SK-N-SH (cell line): ENCODE results near the gene FSD1. TPM values are rescaled to one million over a fixed set of nuclear protein-coding genes. Genes with fewer than 3 reads are reported as not detected.

ENCODE experiments used
- CTCF ChIA-PET: fragments of 300-600, 350-600 bp; formaldehyde crosslinking; extraction: SDS; loops from one replicate; lab custom pipeline; 2021; lab: Yijun Ruan, JAX
- POLR2A ChIA-PET: fragments of 350-600 bp; sonication (Branson Sonifier 250); formaldehyde crosslinking; extraction: SDS; loops from one replicate; lab custom pipeline; 2020; ENCODE audit warnings: antibody characterized with exemption, inconsistent platforms; lab: Yijun Ruan, JAX
- DNase-seq: peaks from one replicate; pipeline ENCODE4 v3.0.0; 2012
- H2AFZ ChIP-seq: fragments of 200-600 bp; sonication (generic); 2 replicates; pipeline ENCODE4 v1.8.1; 2016; ENCODE audit warnings: antibody characterized with exemption, mild to moderate bottlenecking, low read depth
- H3F3A ChIP-seq: fragments of 200-600 bp; sonication (generic); replicated peaks from 2 replicates; pipeline ENCODE3; 2016; ENCODE audit warnings: antibody characterized with exemption, mild to moderate bottlenecking; ENCODE audit not compliant: insufficient read depth
- H3K27ac ChIP-seq, 2 experiments: fragments of 200-500 bp in 1 of 2; fragments of 200-600 bp in 1 of 2; sonication (Bioruptor generic) in 1 of 2; sonication (generic), shearing (Covaris generic) in 1 of 2; 2 replicates each; pipeline versions ENCODE4 v1.5.1 to v1.6.1; 2014 to 2016; ENCODE audit warnings: low read depth in 2 of 2, inconsistent platforms in 1 of 2, low read length in 1 of 2, mild to moderate bottlenecking in 1 of 2, mixed read lengths in 1 of 2
- H3K27me3 ChIP-seq: fragments of 200-600 bp; sonication (generic), shearing (Covaris generic); 2 replicates; pipeline ENCODE4 v1.6.1; 2016; ENCODE audit warnings: mixed run types; ENCODE audit not compliant: insufficient read depth
- H3K36me3 ChIP-seq, 2 experiments: fragments of 200-500 bp in 1 of 2; fragments of 200-600 bp in 1 of 2; sonication (Bioruptor generic) in 1 of 2; sonication (generic) in 1 of 2; replicated peaks in 1 of 2; 2 replicates each; pipeline versions ENCODE3 to v1.5.1; 2014 to 2016; ENCODE audit warnings: low read length in 1 of 2, mild to moderate bottlenecking in 1 of 2; ENCODE audit not compliant: insufficient read depth in 2 of 2, control insufficient read depth in 1 of 2
- H3K4me1 ChIP-seq, 2 experiments: fragments of 200-500 bp in 1 of 2; fragments of 200-600 bp in 1 of 2; sonication (Bioruptor generic) in 1 of 2; sonication (generic), shearing (Covaris generic) in 1 of 2; 2 replicates each; pipeline versions ENCODE4 v1.5.1 to v1.6.1; 2014 to 2016; ENCODE audit warnings: low read depth in 1 of 2, low read length in 1 of 2, mixed run types in 1 of 2; ENCODE audit not compliant: insufficient read depth in 2 of 2, control insufficient read depth in 1 of 2
- H3K4me2 ChIP-seq: fragments of 200-600 bp; sonication (generic), shearing (Covaris generic); 2 replicates; pipeline ENCODE4 v1.6.1; 2017; ENCODE audit warnings: mixed run types
- H3K4me3 ChIP-seq, 2 experiments: fragments of 200-500 bp in 1 of 2; fragments of 200-600 bp in 1 of 2; sonication (Bioruptor generic) in 1 of 2; sonication (generic), shearing (Covaris generic) in 1 of 2; 2 replicates each; pipeline versions ENCODE4 v1.5.1 to v1.8.1; 2014 to 2016; ENCODE audit warnings: low read depth in 2 of 2, inconsistent platforms in 1 of 2, low read length in 1 of 2, mild to moderate bottlenecking in 1 of 2, mixed read lengths in 1 of 2, moderate library complexity in 1 of 2
- H3K79me2 ChIP-seq: fragments of 200-600 bp; sonication (generic); 2 replicates; pipeline ENCODE4 v1.8.1; 2017; ENCODE audit warnings: mild to moderate bottlenecking; ENCODE audit not compliant: insufficient read depth
- H3K9ac ChIP-seq: fragments of 200-600 bp; sonication (generic); 2 replicates; pipeline ENCODE4 v1.6.1; 2017; ENCODE audit warnings: mixed run types
- H3K9me2 ChIP-seq: fragments of 200-600 bp; sonication (generic); 2 replicates; pipeline ENCODE4 v1.6.1; 2017; ENCODE audit warnings: mixed run types
- H3K9me3 ChIP-seq: fragments of 200-600 bp; sonication (generic); 2 replicates; pipeline ENCODE4 v1.6.1; 2017; ENCODE audit warnings: mixed run types, mild to moderate bottlenecking, moderate library complexity
- H4K20me1 ChIP-seq: fragments of 200-600 bp; sonication (generic); 2 replicates; pipeline ENCODE4 v1.6.1; 2017; ENCODE audit warnings: mild to moderate bottlenecking, mixed run types; ENCODE audit not compliant: insufficient read depth
- CHD2 ChIP-seq: fragments of 150-350 bp; IDR thresholded peaks from 2 replicates; pipeline ENCODE4 v1.6.1; 2018; ENCODE audit warnings: low read length; ENCODE audit not compliant: partially characterized antibody
- ELF1 ChIP-seq: IDR thresholded peaks from 2 replicates; pipeline ENCODE4 v1.4.0; 2012
- EP300 ChIP-seq, 2 experiments: IDR thresholded peaks; 2 replicates each; pipeline versions ENCODE4 v1.4.0 to v1.6.1; 2012; ENCODE audit warnings: borderline replicate concordance in 1 of 2, low read depth in 1 of 2, low read length in 1 of 2
- GABPA ChIP-seq: IDR thresholded peaks from 2 replicates; pipeline ENCODE4 v1.4.0; 2012; ENCODE audit warnings: low read depth, mild to moderate bottlenecking
- MXI1 ChIP-seq: IDR thresholded peaks from 2 replicates; pipeline ENCODE4 v1.6.1; 2012; ENCODE audit warnings: mild to moderate bottlenecking, low read depth, low read length, improper control_type of control experiment
- NFIC ChIP-seq: IDR thresholded peaks from 2 replicates; pipeline ENCODE4 v1.4.0; 2012; ENCODE audit warnings: borderline replicate concordance
- NRF1 ChIP-seq: IDR thresholded peaks from 2 replicates; pipeline ENCODE4 v1.6.1; 2012; ENCODE audit warnings: low read depth, mild to moderate bottlenecking, low read length
- POLR2AphosphoS5 ChIP-seq: IDR thresholded peaks from 2 replicates; pipeline ENCODE4 v1.6.1; 2012; ENCODE audit warnings: low read depth, low read length
- RAD21 ChIP-seq: IDR thresholded peaks from 2 replicates; pipeline ENCODE4 v1.6.1; 2012; ENCODE audit warnings: mild to moderate bottlenecking, low read length
- RCOR1 ChIP-seq: fragments of 150-350 bp; IDR thresholded peaks from 2 replicates; pipeline ENCODE4 v1.6.1; 2017; ENCODE audit warnings: antibody characterized with exemption, low read length
- SMC3 ChIP-seq: IDR thresholded peaks from 2 replicates; pipeline ENCODE4 v1.6.1; 2012; ENCODE audit warnings: low read depth, low read length, improper control_type of control experiment
- TAF1 ChIP-seq: IDR thresholded peaks from 2 replicates; pipeline ENCODE4 v1.6.1; 2012; ENCODE audit warnings: low read depth, mild to moderate bottlenecking, low read length, moderate library complexity, borderline replicate concordance
- TEAD4 ChIP-seq: IDR thresholded peaks from 2 replicates; pipeline ENCODE4 v1.4.0; 2012; ENCODE audit warnings: mild to moderate bottlenecking, borderline replicate concordance; ENCODE audit not compliant: insufficient read depth
- YY1 ChIP-seq: IDR thresholded peaks from 2 replicates; pipeline ENCODE4 v1.4.0; 2012; ENCODE audit warnings: low read depth, mild to moderate bottlenecking
- WGBS: methylation state at CpG from one replicate; pipeline ENCODE4 v1.1.6; 2017; ENCODE audit warnings: low lambda C conversion rate; 5-methylcytosine and 5-hydroxymethylcytosine counted together
- polyA plus RNA-seq, 3 experiments: library from polyadenylated mRNA; depleted of rRNA; stranded (reverse); fragments of >200 nt; gene quantifications; 2 replicates each; pipeline ENCODE4 v1.2.3, GENCODE V29; 2012
- TF ChIP-seq, protein P1 (sequence below): fragments of 150-350 bp; IDR thresholded peaks from 2 replicates; pipeline ENCODE4 v1.6.1; 2016; ENCODE audit warnings: mild to moderate bottlenecking, low read depth, low read length
- TF ChIP-seq, protein P2 (sequence below): IDR thresholded peaks from 2 replicates; pipeline ENCODE4 v1.6.1; 2012; ENCODE audit warnings: mild to moderate bottlenecking, low read depth, low read length, moderate library complexity

FSD1 gene
- polyA plus RNA-seq, 1 of the 3 experiments (the other 2 are of a cell fraction) = 49.0 TPM

GRCh38 chr19:4320419-4320818 is 16.0 kb downstream of the FSD1 start (continued):
- no peak for TF ChIP-seq NFIC
- no peak for TF ChIP-seq RCOR1
- TF ChIP-seq SMC3 = no peak

DNA sequence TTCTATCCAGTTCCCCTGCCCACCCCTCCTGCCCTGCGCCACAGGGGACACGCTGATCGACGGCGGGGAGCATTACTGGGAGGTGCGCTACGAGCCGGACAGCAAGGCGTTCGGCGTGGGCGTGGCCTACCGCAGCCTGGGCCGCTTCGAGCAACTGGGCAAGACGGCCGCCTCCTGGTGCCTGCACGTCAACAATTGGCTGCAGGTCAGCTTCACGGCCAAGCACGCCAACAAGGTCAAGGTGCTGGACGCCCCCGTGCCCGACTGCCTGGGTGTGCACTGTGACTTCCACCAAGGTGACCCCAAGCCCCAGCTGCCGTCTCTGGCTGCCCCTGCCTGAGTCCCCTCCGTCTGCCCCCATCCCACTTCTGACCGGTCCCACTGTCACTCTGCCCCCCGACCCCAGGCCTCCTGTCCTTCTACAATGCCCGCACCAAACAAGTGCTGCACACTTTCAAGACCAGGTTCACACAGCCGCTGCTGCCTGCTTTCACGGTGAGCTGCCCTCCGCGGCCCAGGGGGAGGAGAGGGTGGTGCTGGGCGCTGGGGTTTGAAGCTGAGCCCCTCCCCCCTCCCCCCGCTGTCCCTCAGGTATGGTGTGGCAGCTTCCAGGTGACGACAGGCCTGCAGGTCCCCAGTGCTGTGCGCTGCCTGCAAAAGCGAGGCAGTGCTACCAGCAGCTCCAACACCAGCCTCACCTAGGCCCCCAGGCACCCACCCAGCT is 18.7 kb downstream of the FSD1 start:
- Histone ChIP-seq H3K4me2 (no peak overlapping the region), H3K9ac (no peak overlapping the region), H3F3A (peaks cover 6% of the 10 kb centered on the region), H3K4me3 (no peak overlapping the region), H3K9me2 (no peaks in the 10 kb centered on the region), H3K4me1 (peaks cover 0 to 14% of the 10 kb centered on the region in 2 experiments; a peak in 2 of 4 replicates), H2AFZ (no peak overlapping the region), H3K9me3 (no peaks in the 10 kb centered on the region), H4K20me1 (no peaks in the 10 kb centered on the region), H3K79me2 (no peaks in the 10 kb centered on the region), H3K27ac (no peak overlapping the region), H3K36me3 (peaks cover 9 to 11% of the 10 kb centered on the region in 2 experiments), H3K27me3 (no peaks in the 10 kb centered on the region)
- WGBS = 80% methylated on average over 5 of the region's 37 CpGs
- DNase-seq = no peak
- no peak for TF ChIP-seq POLR2AphosphoS5
- TF ChIP-seq ELF1 = no peak
- no peak for TF ChIP-seq TEAD4
- TF ChIP-seq CHD2 = no peak
- no peak for TF ChIP-seq SMC3
- no peak for TF ChIP-seq NRF1
- no peak for TF ChIP-seq TAF1
- CTCF ChIA-PET = interaction anchor here (0.9 to 2.4 kb wide), 2 partner anchors 19 to 20 kb away, joined by 3 to 7 read pairs; partner anchors contain the start of gene FSD1
- POLR2A ChIA-PET = interaction anchor here (0.6 to 1.5 kb wide), 6 partner anchors 10 to 46 kb away, joined by 3 to 5 read pairs (median 3); partner anchors contain the start of gene MPND

- Histone ChIP-seq H3K9ac (no peak overlapping the region), H3K79me2 (peaks cover 2% of the 10 kb centered on the region; the same call in 1 of the 2 replicates), H3K9me2 (no peaks in the 10 kb centered on the region), H3K4me3 (no peak overlapping the region), H3K27me3 (no peaks in the 10 kb centered on the region), H3K36me3 (peaks cover 5% of the 10 kb centered on the region in 2 experiments), H4K20me1 (no peaks in the 10 kb centered on the region), H3K4me2 (no peak overlapping the region), H3K27ac (no peak overlapping the region), H3F3A (peaks cover 6% of the 10 kb centered on the region)
- 100% methylated on average over 1 of the region's 9 CpGs for WGBS
- TF ChIP-seq YY1 (no peak), MXI1 (no peak), NFIC (no peak), CHD2 (no peak), TAF1 (no peak), TEAD4 (no peak), ELF1 (no peak), GABPA (no peak), EP300 (IDR thresholded peaks at IDR 0.05; ENCODE audit: borderline replicate concordance in 1 of 2, low read depth in 1 of 2, low read length in 1 of 2) (no peak), RAD21 (no peak), POLR2AphosphoS5 (no peak), SMC3 (no peak)
- TF ChIP-seq, protein P1, sequence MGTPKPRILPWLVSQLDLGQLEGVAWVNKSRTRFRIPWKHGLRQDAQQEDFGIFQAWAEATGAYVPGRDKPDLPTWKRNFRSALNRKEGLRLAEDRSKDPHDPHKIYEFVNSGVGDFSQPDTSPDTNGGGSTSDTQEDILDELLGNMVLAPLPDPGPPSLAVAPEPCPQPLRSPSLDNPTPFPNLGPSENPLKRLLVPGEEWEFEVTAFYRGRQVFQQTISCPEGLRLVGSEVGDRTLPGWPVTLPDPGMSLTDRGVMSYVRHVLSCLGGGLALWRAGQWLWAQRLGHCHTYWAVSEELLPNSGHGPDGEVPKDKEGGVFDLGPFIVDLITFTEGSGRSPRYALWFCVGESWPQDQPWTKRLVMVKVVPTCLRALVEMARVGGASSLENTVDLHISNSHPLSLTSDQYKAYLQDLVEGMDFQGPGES = no peak
- TF ChIP-seq, protein P2, sequence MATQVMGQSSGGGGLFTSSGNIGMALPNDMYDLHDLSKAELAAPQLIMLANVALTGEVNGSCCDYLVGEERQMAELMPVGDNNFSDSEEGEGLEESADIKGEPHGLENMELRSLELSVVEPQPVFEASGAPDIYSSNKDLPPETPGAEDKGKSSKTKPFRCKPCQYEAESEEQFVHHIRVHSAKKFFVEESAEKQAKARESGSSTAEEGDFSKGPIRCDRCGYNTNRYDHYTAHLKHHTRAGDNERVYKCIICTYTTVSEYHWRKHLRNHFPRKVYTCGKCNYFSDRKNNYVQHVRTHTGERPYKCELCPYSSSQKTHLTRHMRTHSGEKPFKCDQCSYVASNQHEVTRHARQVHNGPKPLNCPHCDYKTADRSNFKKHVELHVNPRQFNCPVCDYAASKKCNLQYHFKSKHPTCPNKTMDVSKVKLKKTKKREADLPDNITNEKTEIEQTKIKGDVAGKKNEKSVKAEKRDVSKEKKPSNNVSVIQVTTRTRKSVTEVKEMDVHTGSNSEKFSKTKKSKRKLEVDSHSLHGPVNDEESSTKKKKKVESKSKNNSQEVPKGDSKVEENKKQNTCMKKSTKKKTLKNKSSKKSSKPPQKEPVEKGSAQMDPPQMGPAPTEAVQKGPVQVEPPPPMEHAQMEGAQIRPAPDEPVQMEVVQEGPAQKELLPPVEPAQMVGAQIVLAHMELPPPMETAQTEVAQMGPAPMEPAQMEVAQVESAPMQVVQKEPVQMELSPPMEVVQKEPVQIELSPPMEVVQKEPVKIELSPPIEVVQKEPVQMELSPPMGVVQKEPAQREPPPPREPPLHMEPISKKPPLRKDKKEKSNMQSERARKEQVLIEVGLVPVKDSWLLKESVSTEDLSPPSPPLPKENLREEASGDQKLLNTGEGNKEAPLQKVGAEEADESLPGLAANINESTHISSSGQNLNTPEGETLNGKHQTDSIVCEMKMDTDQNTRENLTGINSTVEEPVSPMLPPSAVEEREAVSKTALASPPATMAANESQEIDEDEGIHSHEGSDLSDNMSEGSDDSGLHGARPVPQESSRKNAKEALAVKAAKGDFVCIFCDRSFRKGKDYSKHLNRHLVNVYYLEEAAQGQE = no peak
- TF ChIP-seq, all 33 proteins: peak for 0
- H3K9me3 ChIP-seq = no peaks in the 10 kb centered on the region
- POLR2A ChIA-PET = interaction anchor here (0.6 to 1.1 kb wide), 6 partner anchors 10 to 47 kb away, joined by 3 to 4 read pairs (median 3); partner anchors contain the start of gene MPND
- CTCF ChIA-PET = no interaction called here
- peaks cover 0 to 14% of the 10 kb centered on the region in 2 experiments; a peak in 2 of 4 replicates for H3K4me1 ChIP-seq
- no peak for DNase-seq
- no peak overlapping the region for H2AFZ ChIP-seq
Measured at GRCh38 chr19:4323692-4324091, 19.3 kb downstream of the FSD1 start.
